Stimulated activated CD4-positive, alpha-beta T cell treated with anti-CD3 and anti-CD28 coated beads, TNF-alpha, amount 100 ng/mL, for 48 hours (primary cell): Measurements from ENCODE around the gene PSAPL1.

Source experiments
- DNase-seq, 3 donors: peaks; one replicate each; pipeline ENCODE4 v3.0.0-alpha.2; 2020; ENCODE audit warnings: low read depth in 3 of 3

PSAPL1 gene

DNA sequence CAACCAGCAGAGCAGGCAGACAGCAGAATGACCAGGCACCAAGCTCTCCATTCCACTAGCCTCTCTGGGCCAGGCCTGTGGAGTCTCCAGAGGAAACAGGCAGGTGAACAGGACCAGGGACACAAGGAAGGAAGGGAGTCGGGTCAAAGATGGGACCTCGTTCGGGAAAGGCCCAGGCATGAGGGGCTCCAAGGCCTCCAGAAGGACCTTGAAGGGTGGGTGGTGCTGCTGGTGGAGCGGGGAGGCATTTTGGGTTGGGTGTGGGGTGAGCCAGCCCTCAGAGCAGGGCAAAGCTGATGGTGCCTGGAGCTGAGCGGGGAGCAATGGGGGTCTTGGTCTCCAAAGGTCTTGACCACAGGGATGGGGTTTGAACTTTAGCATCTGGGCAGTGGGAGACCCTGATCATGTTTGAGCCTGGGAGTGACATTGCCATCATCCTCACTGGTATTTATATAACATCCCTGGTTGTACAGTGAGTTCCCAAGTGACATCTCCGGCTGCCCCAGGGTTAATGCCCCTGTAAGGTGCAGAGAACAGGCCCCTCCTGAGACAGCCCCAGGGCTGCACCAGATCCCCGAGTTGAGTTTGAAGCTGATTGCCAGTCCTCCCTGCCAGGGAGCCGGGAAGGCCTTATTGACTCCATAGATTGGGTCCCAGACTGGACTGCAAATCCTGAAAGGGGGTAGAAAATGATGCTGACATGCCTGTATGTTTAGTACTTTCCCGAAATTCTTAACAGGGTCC is 52.7 kb downstream of the PSAPL1 start:
- DNase-seq: no peak

DNA sequence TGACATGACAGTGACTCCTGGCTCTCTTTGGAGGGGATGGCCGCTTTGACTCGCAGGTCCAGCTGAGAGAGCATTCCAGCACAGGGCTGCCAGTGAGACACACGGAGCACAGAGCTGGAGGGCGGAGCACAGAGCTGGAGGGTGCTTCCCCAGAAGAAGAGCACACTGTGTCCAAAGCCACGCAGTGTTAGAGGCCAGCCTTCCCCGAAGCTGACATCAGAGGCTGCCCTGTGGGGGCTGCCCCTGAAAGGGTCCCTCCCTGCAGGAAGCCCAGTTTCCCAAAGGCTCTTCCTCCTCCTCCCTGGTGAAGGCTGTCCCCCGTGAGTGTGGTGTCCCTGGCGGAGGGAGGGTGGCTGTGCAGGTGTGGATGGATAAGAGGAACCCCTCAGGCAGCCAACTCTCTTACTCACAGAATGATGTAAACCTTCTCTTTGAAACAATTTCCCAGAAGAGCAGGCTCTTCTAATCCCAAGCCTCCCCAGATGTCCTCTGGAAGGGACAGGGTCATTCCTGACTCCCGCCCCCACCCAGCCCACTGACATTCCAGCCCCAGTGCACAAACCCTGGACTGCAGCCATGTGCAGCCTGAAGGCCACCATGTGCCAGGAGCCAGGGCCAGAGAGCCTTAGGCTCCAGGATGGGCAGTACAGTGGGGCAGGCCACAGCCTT is 53.4 kb downstream of the PSAPL1 start:
- no peak for DNase-seq
